CD4-positive, alpha-beta T cell treated with Interleukin-12 subunit alpha and Interleukin-12 subunit beta, for 1 hour (primary cell): ENCODE measurements around the gene SLC16A2.
"Not testable (repeated sequence)": the region's sequence is repeated elsewhere in the genome, so short reads cannot be mapped to it uniquely, and the experiment has no call there.

Experiments
- DNase-seq: peaks from one replicate; pipeline ENCODE4 v3.0.0-alpha.2; 2020

The SLC16A2 gene

DNA sequence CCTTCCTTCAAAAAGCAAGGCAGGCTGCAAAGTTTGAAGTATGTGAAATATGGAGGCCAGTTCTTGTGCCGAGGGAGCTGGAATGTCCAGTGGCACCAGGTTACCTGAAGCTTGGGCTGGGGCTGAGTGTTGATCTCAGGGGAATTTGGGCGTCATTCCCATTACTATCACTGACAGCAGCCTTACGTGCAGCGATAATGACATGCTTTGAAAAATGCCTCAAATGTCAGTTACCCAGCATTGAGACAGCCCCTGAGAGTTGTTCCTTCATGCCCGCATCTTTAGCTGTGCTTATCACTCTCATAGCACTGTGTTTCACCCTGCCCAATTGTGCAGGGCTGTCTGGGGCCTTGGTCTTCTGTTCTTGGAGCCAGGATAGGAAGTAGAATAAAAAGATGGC lies 27.4 kb downstream of the SLC16A2 start:
- no peak for DNase-seq

DNA sequence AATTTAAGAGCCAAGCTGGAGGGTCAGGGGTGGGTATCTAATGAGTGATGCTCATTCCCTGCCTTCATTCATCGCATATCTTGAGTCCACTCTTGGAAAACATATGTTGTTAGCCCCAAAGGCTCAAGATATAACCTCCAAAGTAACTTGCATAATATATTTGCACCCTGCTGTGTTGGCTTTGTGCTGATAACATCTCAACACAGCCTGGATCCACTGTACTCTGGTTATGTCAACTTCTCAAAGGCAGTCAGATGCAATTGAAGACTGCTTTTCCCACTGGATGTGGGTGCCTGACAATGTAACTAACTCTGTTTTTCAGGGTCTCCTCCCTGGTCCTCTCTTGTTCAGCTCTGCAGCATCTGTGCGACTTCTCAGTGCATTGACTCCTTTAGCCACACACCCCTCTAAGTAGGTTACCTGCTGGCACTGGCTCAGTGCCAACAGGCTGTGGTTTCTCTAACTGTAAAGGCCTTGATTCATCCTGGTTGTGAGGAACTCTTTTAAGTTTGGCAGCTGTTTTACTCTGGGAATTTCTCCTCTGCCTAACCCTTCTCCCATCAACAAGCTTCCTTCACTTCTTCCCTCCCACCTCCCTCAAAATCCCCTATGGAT lies 28.1 kb downstream of the SLC16A2 start:
- DNase-seq: peak; percentile 22

DNA sequence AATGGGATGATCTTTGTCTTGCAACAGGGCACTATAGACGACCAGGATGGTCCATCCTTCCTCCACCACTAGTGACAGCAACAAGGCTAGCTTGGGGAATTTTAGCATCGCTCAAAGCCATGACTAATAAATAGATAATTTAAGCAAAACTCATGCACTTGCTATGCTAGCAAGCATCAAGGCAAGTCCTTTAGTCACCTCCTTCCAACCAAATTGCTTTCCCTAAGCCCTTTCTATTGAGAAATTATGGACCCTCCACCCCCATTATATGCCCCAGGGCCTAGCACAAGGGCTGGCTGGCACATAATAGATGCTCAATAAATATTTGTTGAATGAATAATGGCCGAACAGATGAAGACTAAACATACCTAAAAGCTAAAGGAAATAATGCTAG lies 28.6 kb downstream of the SLC16A2 start:
- no peak for DNase-seq

DNA sequence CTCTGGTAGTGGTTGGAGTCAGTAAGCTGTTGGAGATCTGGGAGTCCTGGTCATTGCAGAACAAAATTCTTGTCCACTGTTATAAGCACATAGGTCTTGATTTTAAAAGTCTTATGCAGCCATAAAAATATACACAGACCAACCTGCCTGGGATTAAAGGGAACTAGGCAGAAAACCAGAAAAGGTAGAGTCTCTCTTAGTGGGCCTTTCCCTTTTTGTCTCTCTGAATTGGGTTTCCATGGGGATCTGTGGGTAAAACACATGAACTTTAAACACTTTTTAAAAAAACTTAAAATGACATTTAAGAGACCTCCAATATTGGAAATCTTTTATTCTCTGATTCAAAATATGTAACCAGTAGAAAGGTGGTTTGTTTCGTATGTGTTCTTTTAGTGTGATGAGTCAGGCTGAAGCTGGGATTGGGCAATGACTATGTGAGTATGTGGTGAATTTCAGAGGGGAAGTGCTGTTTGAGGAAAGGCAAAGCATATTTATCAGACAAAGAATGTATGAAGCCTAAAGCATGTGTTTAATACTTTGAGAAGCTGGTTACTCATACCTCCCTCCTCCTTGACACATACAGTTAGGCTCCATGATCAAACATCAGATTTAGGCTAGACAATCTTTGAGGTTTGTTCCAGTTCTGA lies 29.6 kb downstream of the SLC16A2 start:
- DNase-seq: no peak

DNA sequence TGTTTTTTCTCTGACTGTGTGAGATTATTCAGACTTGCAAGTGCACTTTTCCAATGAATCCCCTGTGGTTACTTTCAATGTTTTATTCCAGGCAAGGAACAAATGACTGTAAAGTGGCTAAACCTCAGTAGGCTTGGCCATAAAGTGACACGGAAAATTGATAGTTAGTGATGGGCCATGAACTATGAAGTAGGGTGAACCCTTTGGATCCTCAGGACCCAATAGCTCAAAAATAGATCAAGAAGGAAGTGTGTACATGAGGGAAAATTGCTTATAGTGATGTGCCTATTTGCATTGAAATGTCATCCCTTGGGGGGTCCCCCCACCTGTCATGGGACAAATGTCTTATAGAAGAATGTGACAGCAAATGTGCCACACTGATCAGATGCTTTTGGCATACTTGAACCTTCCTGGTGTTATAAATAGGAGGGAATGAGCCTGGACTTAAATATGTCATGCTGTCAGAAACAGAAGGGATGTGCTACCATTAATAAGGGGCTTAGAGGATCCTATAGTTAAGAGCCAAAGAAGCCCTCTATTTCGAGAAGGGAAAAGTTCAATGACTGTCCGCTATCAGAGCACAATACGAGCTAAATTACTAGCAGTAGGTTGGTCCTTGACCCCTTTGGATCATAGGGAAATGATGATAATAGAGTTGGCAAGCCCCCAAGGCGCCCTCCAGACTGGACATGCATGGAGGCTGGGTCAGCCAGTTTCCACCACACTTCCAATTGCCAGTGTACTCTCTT lies 30.3 kb downstream of the SLC16A2 start:
- DNase-seq: no peak

DNA sequence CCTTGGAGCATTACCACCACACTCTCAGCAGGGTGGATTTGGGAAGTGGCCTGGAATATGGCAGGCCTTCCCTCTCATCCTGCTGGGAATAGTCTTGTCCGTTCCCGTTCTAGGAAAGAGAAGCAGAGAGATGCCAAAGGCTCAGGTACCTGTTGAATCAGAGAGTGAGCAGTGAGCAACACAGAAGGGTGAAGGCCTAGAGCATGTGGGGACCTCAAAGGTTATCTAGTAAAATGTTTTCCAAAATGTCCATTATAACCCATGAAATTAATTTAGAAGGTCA lies 30.8 kb downstream of the SLC16A2 start:
- no peak for DNase-seq

DNA sequence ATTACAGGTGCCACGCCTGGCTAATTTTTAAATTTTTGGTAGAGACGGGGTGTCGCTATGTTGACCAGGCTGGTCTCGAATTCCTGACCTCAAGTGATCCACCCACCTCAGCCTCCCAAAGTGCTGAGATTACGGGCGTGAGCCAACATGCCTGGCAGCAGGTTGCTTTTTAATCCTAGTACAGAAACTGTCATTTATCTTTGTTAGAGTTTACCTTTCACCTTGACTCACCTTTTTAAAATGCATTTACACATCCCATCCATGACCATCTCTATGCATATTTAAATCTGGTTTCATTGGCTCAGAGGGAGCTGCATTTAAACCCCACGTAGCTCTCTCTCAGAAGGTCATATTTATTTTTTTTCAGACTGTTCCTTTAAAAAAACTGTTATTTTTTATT lies 31.9 kb downstream of the SLC16A2 start:
- no peak for DNase-seq

DNA sequence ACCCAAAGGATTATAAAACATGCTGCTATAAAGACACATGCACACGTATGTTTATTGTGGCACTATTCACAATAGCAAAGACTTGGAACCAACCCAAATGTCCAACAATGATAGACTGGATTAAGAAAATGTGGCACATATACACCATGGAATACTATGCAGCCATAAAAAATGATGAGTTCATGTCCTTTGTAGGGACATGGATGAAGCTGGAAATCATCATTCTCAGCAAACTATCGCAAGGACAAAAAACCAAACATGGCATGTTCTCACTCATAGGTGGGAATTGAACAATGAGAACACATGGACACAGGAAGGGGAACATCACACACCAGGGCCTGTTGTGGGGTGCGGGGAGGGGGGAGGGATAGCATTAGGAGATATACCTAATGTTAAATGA lies 32.9 kb downstream of the SLC16A2 start:
- not testable (repeated sequence) for DNase-seq

DNA sequence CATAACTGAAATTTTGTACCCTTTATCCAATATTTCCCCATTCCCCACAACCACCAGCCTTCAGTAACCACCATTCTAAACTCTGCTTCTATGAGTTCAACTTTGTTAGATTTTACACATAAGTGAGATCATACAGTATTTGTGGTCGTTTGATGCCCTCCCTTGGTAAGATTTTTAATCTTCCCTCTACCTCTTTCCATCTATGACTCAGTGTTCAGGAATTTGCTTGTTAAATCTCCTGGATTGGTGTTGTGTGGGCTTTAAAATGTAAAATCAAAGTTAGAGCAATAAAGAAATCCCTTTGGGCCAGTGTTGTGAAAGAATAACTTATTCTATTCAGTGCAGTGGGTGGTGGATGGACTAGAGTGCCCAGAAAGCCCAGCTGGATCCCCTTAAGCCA lies 37.4 kb downstream of the SLC16A2 start:
- no peak for DNase-seq

DNA sequence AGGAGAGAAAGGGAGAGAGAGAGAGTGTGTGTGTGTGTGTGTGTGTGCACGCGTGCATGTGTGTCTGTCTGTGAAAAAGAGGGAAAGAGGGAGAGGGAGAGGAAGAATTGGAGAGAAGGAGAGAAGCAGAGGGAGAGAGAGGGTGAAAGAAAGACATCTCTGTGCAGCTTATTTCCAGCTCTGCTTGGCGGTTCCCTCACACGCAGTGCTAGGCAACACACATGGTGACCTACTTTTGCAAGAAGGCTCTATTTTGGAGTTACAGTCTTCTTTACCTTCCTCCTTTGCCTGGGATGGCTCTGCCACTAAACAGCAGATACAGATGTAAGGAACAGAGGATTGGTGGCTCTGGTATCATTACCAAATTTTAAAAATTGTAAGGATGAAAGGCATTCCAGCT lies 40.1 kb downstream of the SLC16A2 start:
- DNase-seq: no peak

DNA sequence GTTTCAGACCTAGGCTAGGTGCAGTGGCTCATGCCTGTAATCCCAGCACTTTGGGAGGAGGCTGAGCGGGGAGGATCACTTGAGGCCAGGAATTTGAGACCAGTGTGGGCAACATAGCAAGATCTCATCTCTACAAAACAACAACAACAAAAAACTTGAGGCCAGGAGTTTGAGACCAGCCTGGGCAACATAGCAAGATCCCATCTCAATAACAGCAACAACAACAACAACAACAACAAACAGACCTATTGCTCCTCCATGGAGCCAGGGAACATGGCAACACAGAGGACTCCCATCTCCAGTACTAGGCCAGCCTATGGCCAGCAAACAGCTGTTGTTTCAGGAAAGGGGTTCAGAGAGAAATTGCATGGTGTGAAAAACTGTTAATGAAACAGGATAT lies 43.4 kb downstream of the SLC16A2 start:
- no peak for DNase-seq

DNA sequence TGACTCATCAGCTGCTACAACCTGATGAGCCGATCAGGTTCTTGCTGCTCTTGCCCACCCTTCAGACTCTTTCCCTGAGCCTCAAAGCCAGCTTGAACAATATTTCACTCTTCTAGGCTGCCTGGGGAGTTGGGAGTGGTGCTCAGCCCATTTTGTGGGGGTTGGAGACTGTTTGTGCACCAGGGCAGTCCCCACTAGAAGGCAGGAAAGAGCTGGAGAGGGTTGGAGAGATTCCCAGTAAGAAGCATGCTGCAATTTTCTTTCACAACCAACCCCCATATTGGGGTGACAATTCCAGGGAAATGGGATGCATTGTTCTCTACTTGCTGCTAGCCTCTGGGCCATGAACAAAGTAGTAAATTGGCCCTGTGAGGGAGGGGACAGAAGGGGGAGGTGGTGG lies 44.1 kb downstream of the SLC16A2 start:
- DNase-seq: no peak

DNA sequence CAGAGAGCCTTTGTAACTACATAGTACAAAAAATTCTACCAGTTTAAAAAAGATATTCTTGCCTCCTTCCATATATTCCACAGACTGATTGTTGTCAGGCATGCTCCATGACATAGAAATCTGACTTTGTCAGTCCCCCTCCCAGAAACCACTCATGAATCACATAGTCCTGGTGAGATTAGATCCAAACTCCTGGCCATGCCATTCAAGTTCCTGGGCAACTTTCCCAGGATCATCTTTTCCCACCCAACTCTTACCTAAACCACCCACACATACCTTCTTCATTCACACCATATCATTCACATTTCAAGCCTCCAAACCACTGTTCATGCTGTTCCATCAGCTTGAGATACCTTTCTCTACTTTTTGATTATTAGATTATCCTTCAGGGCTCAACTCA lies 46.4 kb downstream of the SLC16A2 start:
- DNase-seq: no peak

DNA sequence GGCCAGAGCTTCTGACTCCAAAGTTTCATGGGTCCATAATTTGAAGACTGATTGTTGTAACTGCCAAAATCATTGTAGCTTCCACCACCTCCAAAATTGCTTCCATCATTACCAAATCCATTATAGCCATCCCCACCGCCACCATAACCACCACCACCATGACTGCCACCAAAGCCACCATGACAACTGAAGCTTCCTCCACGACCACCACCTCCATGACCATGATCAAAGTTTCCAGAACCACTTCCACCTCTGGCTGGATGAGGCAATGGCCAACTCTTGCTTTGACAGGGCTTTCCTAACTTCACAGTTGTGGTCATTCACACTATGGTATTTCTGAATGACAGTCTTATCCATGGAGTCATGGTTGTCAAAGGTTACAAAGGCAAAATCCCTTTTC lies 51.8 kb downstream of the SLC16A2 start:
- DNase-seq: not testable (repeated sequence)

DNA sequence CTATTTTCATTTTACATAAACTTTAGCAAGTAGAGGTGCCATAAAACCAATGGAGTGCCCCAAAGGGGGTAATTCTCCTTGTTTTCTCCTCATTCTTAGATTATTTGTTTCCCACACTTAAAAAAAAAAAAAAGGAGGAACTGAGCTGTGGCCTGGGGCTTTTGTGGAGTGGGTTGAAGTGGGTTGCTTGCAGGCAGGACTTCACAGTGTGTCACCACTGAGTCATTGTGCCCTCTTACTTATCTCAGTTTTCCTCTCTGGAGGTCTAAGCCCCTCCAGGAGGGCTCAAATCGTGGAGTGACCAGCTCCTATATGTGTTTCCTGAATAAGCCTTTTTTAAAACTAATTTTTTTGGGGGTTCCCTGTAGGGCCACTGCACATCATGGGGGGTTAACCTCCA lies 69.0 kb downstream of the SLC16A2 start:
- DNase-seq: no peak

DNA sequence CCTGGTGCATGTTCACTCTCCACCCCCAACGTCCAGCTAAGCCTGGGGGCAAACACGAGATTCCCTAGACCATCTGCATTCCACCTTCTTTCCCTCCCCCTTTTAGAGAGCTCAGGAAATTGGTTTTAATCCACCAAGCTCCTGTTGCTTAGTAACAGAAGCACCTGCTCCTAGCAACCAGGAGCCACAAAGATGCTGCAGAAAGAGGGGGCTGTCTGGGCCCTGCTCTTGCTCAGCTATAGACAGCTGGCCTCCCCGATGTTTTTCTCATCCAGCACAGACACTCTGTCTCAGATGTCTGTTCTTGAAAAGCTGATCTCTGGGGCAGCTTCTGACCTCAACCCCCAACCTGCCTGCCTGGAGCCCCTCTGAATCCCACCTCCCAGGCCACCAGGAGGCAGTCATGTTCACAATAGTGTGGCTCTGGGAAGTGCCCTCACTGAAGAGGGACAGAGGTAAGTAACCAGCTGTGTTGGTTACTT lies 71.5 kb downstream of the SLC16A2 start:
- DNase-seq: peak; percentile 23

DNA sequence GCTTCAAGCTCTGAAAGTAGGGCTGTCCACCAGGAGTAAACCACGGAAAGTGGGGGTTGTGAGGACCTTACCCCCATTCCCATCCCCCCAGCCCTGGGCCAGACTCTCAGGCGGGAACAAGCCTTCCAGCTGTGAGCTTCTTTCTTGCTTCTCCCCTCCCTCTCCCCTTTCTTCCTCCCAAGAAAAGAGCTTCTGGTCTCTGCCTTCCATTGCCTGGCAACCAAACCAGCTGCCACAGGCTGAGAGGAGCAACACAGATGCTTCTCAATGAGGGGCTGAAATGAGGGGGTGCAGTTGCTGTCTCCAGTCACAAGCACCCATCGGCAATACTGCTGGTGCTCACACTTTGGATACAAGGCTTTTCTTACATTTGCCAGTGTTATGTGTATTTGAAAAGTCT lies 72.5 kb downstream of the SLC16A2 start:
- no peak for DNase-seq

DNA sequence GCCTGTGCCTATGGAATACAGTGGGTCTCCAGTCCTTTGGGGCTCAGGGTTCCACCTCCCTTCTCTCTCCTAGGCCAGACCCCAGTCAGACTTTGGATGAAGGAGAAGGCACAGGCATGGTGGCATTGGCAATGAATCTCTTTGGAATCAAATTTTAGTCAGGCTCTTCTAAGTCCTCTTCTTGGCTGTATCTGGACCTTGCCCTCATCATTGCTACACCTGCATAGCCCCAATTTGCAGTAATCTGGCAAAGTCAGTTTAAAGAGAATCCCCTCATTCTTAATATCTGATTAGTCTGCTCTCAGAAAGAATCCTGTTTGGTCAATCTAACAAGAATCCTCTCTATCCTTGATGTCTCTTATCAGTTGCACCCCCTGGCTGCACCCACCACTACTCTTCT lies 77.6 kb downstream of the SLC16A2 start:
- DNase-seq: no peak

DNA sequence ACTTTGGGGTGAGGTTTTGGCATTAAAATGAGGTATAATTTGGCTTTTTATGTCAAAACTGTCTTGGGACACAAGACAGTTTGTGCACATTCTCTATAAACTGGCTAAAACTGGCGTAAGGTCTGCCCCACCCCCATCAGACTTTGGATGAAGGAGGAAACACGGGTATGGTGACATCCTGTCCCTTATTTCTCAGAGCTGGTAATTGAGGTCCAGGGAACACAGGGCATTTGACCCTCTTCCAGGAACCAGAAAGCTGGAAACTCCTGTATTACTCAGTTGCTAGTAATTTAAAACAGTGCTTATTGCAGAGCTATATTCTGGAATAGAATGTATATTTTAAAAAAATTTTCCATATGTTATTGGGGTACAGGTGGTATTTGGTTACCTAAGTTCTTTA lies 78.8 kb downstream of the SLC16A2 start:
- DNase-seq: no peak

DNA sequence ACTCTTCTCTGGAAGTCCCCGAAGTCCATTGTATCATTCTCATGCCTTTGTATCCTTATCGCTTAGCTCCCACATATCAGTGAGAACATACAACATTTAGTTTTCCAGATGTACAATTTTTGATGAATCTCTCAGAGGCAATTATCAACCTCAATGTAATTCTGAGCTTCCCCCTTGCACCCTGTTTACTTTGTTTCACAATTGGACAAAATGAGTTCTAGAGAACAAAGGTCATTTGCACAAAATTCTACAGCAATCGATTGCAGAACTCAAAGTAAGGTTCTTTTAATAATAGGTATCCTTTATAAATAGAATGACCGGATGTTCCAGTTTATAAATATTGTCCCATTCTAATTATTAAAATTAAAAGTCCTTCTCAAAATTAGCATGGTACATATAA lies 79.3 kb downstream of the SLC16A2 start:
- DNase-seq: no peak

DNA sequence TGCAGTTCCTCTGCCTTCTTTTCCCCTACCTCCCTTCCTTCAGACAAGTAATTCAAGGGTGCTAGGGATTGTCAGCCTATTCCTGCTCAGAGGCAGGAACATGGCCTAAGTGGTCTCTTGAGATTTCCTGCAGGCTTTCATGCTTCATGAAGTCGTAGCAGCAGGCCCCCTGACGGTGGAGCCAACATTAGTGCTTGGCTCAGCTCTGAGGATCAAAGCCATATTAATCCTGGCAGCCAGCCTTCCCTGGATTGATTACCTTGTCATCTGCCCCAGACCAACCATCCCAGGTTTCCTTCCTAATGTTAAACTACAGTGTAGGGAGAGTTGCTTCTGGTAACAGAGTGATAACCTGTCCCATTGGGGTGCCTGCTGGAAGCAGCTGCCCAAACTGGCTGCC lies 84.1 kb downstream of the SLC16A2 start:
- DNase-seq: no peak

DNA sequence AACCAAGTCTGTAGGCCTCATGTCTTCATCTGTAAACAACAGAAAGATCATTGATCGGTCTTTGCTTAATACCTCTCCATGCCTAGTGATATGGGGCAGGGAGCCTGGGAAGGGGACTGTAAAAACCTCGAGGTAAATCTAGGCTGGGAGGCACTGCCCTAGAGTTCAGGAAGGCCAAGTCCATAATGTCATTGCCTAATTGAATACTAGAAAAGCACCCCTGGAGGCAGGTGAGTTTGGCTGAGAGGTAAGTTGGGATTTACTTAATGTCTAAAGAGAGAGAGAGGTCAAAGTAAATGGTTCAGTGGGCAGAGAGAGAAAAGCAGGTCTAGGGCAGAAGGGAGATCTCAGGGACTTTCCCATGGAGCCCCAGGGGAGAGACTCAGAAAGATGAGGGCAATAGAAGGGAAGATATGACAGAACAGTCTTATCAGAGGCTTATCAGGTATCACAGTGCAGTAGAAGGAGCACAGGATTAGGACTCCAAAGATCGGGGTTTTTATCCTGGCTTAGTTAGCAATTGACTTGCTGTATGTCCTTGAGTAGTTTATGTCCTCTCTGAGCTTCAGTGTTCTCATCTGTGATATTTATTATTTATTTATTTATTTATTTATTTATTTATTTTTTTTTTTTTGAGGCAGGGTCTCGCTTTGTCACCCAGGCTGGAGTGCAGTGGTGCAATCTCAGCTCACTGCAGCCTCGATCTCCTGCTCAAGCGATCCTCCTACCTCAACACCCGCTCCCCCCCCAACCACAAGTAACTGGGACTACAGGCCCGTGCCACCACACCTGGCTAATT lies 85.2 kb downstream of the SLC16A2 start:
- DNase-seq: no peak

DNA sequence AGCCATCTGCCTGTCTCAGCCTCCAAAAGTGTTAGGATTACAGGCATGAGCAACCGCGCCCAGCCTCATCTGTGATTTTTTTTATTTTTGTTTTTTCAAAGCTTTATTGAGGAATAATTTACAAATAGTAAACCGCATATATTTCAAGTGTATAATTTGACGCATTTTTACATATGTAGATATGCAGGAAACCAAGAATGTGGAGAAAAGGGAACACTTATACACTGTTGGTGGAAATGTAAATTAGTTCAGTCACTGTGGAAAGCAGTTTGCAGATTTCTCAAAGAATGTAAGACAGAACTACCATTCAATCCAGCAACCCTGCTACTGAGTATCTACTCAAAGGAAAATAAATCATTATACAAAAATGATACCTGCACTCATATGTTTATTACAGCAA lies 85.9 kb downstream of the SLC16A2 start:
- DNase-seq: no peak

DNA sequence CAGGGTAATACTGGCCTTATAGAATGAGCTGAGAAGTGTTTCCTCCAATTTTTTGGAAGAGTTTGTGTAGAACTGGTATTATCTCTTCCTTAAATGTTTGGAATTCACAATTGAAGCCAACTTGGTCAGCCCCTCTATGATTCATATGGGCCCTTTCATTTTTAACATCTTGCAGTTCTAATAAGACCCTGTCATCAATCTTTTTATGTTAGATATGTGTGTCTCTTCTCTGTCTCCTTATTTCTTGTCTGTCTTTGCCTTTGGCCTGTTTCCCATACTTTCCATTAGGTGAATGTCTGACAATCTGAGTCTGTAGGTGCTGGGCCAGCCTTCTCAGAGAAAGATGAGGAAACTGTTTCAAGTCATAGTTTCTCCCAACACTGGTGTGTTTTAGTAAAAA lies 88.7 kb downstream of the SLC16A2 start:
- no peak for DNase-seq
